ACHN (cell line): ENCODE measurements around the gene BAX.
"Not testable (repeated sequence)": the region's sequence is repeated elsewhere in the genome, so short reads cannot be mapped to it uniquely, and the experiment has no call there.

Source experiments
- DNase-seq: peaks from one replicate; pipeline ENCODE4 v3.0.0-alpha.2; 2015
- in situ Hi-C: cut with HindIII; loops from 2 replicates; pipeline ENCODE4 v1.10.0; 2017; ENCODE audit warnings: low sequenced_read_pairs, low pct_ligation_motif_present, low pct_unique_long_range_greater_than_20kb

Gene BAX

GRCh38 chr19:48926909-48927308 is 27.8 kb upstream of the BAX start:
- in situ Hi-C loops: no loop called here
- peak; percentile 83 for DNase-seq

- in situ Hi-C loops, DNase-seq: not testable (repeated sequence)
Observed at GRCh38 chr19:48927692-48928091, 27.0 kb upstream of the BAX start.

- no peak for DNase-seq
- in situ Hi-C loops: no loop called here
Observed at GRCh38 chr19:48928164-48929025, 26.3 kb upstream of the BAX start.

- in situ Hi-C loops: no loop called here
- DNase-seq: peak; percentile 81
Observed at GRCh38 chr19:48933382-48933932, 21.2 kb upstream of the BAX start, which contains the start of gene DHDH. Gene DHDH (plus strand): TSS chr19:48933699. CDS start chr19:48933722, 23 bp downstream.

GRCh38 chr19:48934837-48935236 is 19.8 kb upstream of the BAX start:
- no peak for DNase-seq
- in situ Hi-C loops: no loop called here

GRCh38 chr19:48935864-48936263 is 18.8 kb upstream of the BAX start:
- no peak for DNase-seq
- in situ Hi-C loops: no loop called here

GRCh38 chr19:48938256-48938655 is 16.4 kb upstream of the BAX start:
- in situ Hi-C loops: no loop called here
- no peak for DNase-seq

GRCh38 chr19:48940902-48941301 is 13.8 kb upstream of the BAX start:
- DNase-seq: no peak
- in situ Hi-C loops: no loop called here

- no peak for DNase-seq
- in situ Hi-C loops: no loop called here
Observed at GRCh38 chr19:48943081-48943480, 11.6 kb upstream of the BAX start.

- in situ Hi-C loops: no loop called here
Observed at GRCh38 chr19:48945415-48945814, 9.3 kb upstream of the BAX start.

GRCh38 chr19:48945817-48946216 is 8.9 kb upstream of the BAX start:
- DNase-seq: no peak
- in situ Hi-C loops: no loop called here

More at GRCh38 chr19:48945415-48945814, 9.3 kb upstream of the BAX start:
- no peak for DNase-seq

GRCh38 chr19:48946463-48947257 is 8.0 kb upstream of the BAX start:
- in situ Hi-C loops: no loop called here
- no peak for DNase-seq

- in situ Hi-C loops: no loop called here
- DNase-seq: no peak
Observed at GRCh38 chr19:48947258-48947542, 7.5 kb upstream of the BAX start.

- DNase-seq: no peak
- in situ Hi-C loops: no loop called here
Observed at GRCh38 chr19:48950159-48950558, 4.5 kb upstream of the BAX start.

- in situ Hi-C loops: no loop called here
- DNase-seq: no peak
Observed at GRCh38 chr19:48950830-48951519, 3.7 kb upstream of the BAX start.

GRCh38 chr19:48953141-48953540 is 1.5 kb upstream of the BAX start:
- no peak for DNase-seq
- in situ Hi-C loops: no loop called here

GRCh38 chr19:48953990-48954594 is 583 bp upstream of the BAX start:
- in situ Hi-C loops: no loop called here
- no peak for DNase-seq

- in situ Hi-C loops: no loop called here
- no peak for DNase-seq
Observed at GRCh38 chr19:48955308-48955958, 758 bp downstream of the BAX start.
